ENCODE measurements around the gene ING5. TPM values are rescaled to one million over a fixed set of nuclear protein-coding genes. Genes with fewer than 3 reads are reported as not detected.

Gene ING5
- total and polyA plus RNA-seq, 2 donors, result 29.8 to 47.3 TPM

DNA sequence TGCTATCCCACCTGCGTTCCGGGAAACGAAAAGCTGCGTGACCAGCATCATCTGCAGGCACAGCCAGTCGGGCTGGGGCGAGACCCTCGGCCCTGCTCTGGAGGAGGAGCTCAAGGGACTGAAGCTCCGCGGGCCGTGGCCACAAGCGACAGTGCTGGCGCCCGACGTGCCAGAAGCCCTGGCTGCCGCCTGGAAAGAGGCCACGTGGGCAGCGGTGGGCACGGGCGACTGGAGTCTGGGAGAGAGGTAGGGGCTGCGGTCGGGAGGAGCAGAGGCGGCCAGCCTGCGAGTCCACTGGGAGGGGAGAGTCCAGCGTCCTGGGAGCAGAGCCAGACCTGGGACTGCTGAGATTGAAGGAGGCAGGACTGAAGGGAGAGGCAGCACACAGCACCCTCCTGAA lies 24.4 kb upstream of the ING5 start:
- peaks cover 76 to 83% of the 10 kb centered on the region in 2 donors for H3K36me3 ChIP-seq (ENCODE audit: control insufficient read depth in 2 of 2, insufficient read depth in 2 of 2, low read length in 1 of 2)
- 98% methylated on average over 24 of the region's 24 CpGs for WGBS
- DNase-seq (ENCODE audit: low read depth in 6 of 9, low spot score in 9 of 9), result no peak

GRCh38 chr2:241678307-241678706 lies 23.5 kb upstream of the ING5 start:
- Histone ChIP-seq H3K9me3 (ENCODE audit: control insufficient read depth in 2 of 2, insufficient read depth in 1 of 2, low read length in 1 of 2) (no peaks in the 10 kb centered on the region), H3K36me3 (ENCODE audit: control insufficient read depth in 2 of 2, insufficient read depth in 2 of 2, low read length in 1 of 2) (peaks cover 77 to 80% of the 10 kb centered on the region in 2 donors), H3K4me3 (ENCODE audit: low read length in 2 of 2) (no peak overlapping the region), H3K4me1 (ENCODE audit: control insufficient read depth in 2 of 2, insufficient read depth in 2 of 2, low read length in 2 of 2) (peaks cover 0 to 5% of the 10 kb centered on the region in 2 donors), H3K27me3 (ENCODE audit: control insufficient read depth in 2 of 2, insufficient read depth in 1 of 2, low read length in 1 of 2) (no peaks in the 10 kb centered on the region), H3K27ac (ENCODE audit: low read depth in 1 of 2, low read length in 1 of 2) (no peak overlapping the region)
- WGBS, result 97% methylated on average over 18 of the region's 18 CpGs
- DNase-seq (ENCODE audit: low read depth in 6 of 9, low spot score in 9 of 9), result no peak

More for the DNA sequence above, 24.4 kb upstream of the ING5 start:
- Histone ChIP-seq H3K4me1 (ENCODE audit: control insufficient read depth in 2 of 2, insufficient read depth in 2 of 2, low read length in 2 of 2) (peaks cover 0 to 5% of the 10 kb centered on the region in 2 donors), H3K9me3 (ENCODE audit: control insufficient read depth in 2 of 2, insufficient read depth in 1 of 2, low read length in 1 of 2) (no peaks in the 10 kb centered on the region), H3K27ac (ENCODE audit: low read depth in 1 of 2, low read length in 1 of 2) (no peak overlapping the region), H3K4me3 (ENCODE audit: low read length in 2 of 2) (no peak overlapping the region), H3K27me3 (ENCODE audit: control insufficient read depth in 2 of 2, insufficient read depth in 1 of 2, low read length in 1 of 2) (no peaks in the 10 kb centered on the region)

DNA sequence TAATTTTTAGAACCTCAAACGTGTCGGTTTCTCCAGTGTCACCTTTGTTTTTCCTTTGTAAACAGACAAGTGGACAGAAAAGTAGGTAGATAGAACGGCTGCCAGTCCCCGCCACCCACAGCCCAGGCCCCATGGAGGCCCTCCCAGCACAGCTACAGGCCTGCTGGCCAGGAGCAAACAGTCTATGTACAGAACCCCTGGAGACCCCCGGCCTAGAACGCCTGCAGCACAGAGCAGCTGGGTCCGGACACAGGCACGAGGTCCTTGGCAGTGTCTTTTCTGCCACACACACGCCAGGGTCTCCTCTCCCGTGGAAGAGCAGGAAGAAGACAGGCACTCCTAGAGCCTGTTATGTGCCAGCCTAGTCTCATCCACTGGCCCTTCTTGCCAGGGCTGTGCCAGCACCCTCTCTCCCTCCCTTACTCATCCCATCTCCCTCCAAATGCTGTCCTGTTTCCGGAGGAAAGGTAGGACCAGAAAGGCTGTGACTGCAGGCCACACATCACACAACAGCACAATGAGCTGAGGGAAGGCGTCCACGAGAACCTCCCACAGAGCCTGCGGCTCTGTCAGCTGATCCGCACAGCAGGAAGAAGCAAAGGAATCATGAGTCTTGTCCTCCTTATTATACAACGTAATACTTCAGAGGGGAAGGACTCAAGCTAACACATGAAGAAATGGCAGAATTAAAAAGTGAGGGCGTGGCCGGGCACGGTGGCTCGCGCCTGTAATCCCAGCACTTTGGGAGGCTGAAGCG lies 22.9 kb upstream of the ING5 start:
- no peaks in the 10 kb centered on the region for H3K27me3 ChIP-seq (ENCODE audit: control insufficient read depth in 2 of 2, insufficient read depth in 1 of 2, low read length in 1 of 2)
- H3K4me3 ChIP-seq (ENCODE audit: low read length in 2 of 2), result no peak overlapping the region
- H3K9me3 ChIP-seq (ENCODE audit: control insufficient read depth in 2 of 2, insufficient read depth in 1 of 2, low read length in 1 of 2), result no peaks in the 10 kb centered on the region
- H3K36me3 ChIP-seq (ENCODE audit: control insufficient read depth in 2 of 2, insufficient read depth in 2 of 2, low read length in 1 of 2), result peaks cover 76 to 81% of the 10 kb centered on the region in 2 donors
- DNase-seq (ENCODE audit: low read depth in 6 of 9, low spot score in 9 of 9), result no peak
- H3K27ac ChIP-seq (ENCODE audit: low read depth in 1 of 2, low read length in 1 of 2), result no peak overlapping the region
- 98% methylated on average over 22 of the region's 22 CpGs for WGBS
- peaks cover 0 to 3% of the 10 kb centered on the region in 2 donors for H3K4me1 ChIP-seq (ENCODE audit: control insufficient read depth in 2 of 2, insufficient read depth in 2 of 2, low read length in 2 of 2)

- Histone ChIP-seq H3K36me3 (ENCODE audit: control insufficient read depth in 2 of 2, insufficient read depth in 2 of 2, low read length in 1 of 2) (peaks cover 65 to 81% of the 10 kb centered on the region in 2 donors), H3K27ac (ENCODE audit: low read depth in 1 of 2, low read length in 1 of 2) (no peak overlapping the region), H3K9me3 (ENCODE audit: control insufficient read depth in 2 of 2, insufficient read depth in 1 of 2, low read length in 1 of 2) (no peaks in the 10 kb centered on the region), H3K4me1 (ENCODE audit: control insufficient read depth in 2 of 2, insufficient read depth in 2 of 2, low read length in 2 of 2) (no peaks in the 10 kb centered on the region), H3K27me3 (ENCODE audit: control insufficient read depth in 2 of 2, insufficient read depth in 1 of 2, low read length in 1 of 2) (no peaks in the 10 kb centered on the region), H3K4me3 (ENCODE audit: low read length in 2 of 2) (no peak overlapping the region)
- WGBS, result 97% methylated on average over 12 of the region's 12 CpGs
- DNase-seq (ENCODE audit: low read depth in 6 of 9, low spot score in 9 of 9), result no peak
Measured at GRCh38 chr2:241680044-241680443, 21.8 kb upstream of the ING5 start.

GRCh38 chr2:241680827-241681599 lies 20.8 kb upstream of the ING5 start:
- H3K9me3 ChIP-seq (ENCODE audit: control insufficient read depth in 2 of 2, insufficient read depth in 1 of 2, low read length in 1 of 2), result no peaks in the 10 kb centered on the region
- no peak overlapping the region for H3K4me3 ChIP-seq (ENCODE audit: low read length in 2 of 2)
- H3K36me3 ChIP-seq (ENCODE audit: control insufficient read depth in 2 of 2, insufficient read depth in 2 of 2, low read length in 1 of 2), result peaks cover 56 to 77% of the 10 kb centered on the region in 2 donors
- no peaks in the 10 kb centered on the region for H3K27me3 ChIP-seq (ENCODE audit: control insufficient read depth in 2 of 2, insufficient read depth in 1 of 2, low read length in 1 of 2)
- peaks cover 0 to 3% of the 10 kb centered on the region in 2 donors for H3K4me1 ChIP-seq (ENCODE audit: control insufficient read depth in 2 of 2, insufficient read depth in 2 of 2, low read length in 2 of 2)
- no peak for DNase-seq (ENCODE audit: low read depth in 6 of 9, low spot score in 9 of 9)
- H3K27ac ChIP-seq (ENCODE audit: low read depth in 1 of 2, low read length in 1 of 2), result no peak overlapping the region
- 97% methylated on average over 14 of the region's 14 CpGs for WGBS

DNA sequence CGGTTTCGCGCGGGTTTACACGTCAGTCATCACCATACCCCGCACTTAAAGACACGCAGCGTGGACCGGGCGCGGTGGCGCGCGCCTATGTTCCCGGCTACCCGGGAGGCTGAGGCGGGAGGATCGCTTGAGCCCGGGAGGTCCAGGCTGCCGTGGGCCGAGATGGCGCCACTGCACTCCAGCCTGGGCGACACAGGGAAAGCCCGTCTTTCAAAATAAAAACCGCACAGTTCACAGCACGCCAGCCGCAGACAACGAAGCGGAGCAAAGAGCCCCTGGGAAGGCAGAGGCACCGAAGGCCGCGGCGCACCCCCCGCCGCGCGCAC lies 15.6 kb upstream of the ING5 start:
- peak overlapping the region; percentile 68 to 77 for H3K27ac ChIP-seq (ENCODE audit: low read depth in 1 of 2, low read length in 1 of 2)

GRCh38 chr2:241686650-241687425 lies 15.0 kb upstream of the ING5 start, which contains the start of gene DTYMK:
Gene DTYMK (minus strand): TSS chr2:241686815. CDS start chr2:241686783, 32 bp downstream.
- H3K36me3 ChIP-seq (ENCODE audit: control insufficient read depth in 2 of 2, insufficient read depth in 2 of 2, low read length in 1 of 2), result peaks cover 20 to 44% of the 10 kb centered on the region in 2 donors
- DNase-seq (ENCODE audit: low read depth in 6 of 9, low spot score in 9 of 9), result peak; percentile 67 to 97 (median 93)
- peak within 1 kb of the TSS; percentile 91 to 93 for H3K4me3 ChIP-seq (ENCODE audit: low read length in 2 of 2)
- H3K9me3 ChIP-seq (ENCODE audit: control insufficient read depth in 2 of 2, insufficient read depth in 1 of 2, low read length in 1 of 2), result no peaks in the 10 kb centered on the region
- WGBS, result under 1% methylated on average over 102 of the region's 102 CpGs
- H3K4me1 ChIP-seq (ENCODE audit: control insufficient read depth in 2 of 2, insufficient read depth in 2 of 2, low read length in 2 of 2), result peaks cover 9 to 32% of the 10 kb centered on the region in 2 donors
- H3K27me3 ChIP-seq (ENCODE audit: control insufficient read depth in 2 of 2, insufficient read depth in 1 of 2, low read length in 1 of 2), result no peaks in the 10 kb centered on the region
- peak within 1 kb of the TSS; percentile 89 to 95 for H3K27ac ChIP-seq (ENCODE audit: low read depth in 1 of 2, low read length in 1 of 2)

More for the DNA sequence above, 15.6 kb upstream of the ING5 start:
- no peak for DNase-seq (ENCODE audit: low read depth in 6 of 9, low spot score in 9 of 9)
- Histone ChIP-seq H3K9me3 (ENCODE audit: control insufficient read depth in 2 of 2, insufficient read depth in 1 of 2, low read length in 1 of 2) (no peaks in the 10 kb centered on the region), H3K27me3 (ENCODE audit: control insufficient read depth in 2 of 2, insufficient read depth in 1 of 2, low read length in 1 of 2) (no peaks in the 10 kb centered on the region), H3K4me3 (ENCODE audit: low read length in 2 of 2) (peak overlapping the region; percentile 91 to 93), H3K36me3 (ENCODE audit: control insufficient read depth in 2 of 2, insufficient read depth in 2 of 2, low read length in 1 of 2) (peaks cover 20 to 44% of the 10 kb centered on the region in 2 donors), H3K4me1 (ENCODE audit: control insufficient read depth in 2 of 2, insufficient read depth in 2 of 2, low read length in 2 of 2) (peaks cover 9 to 32% of the 10 kb centered on the region in 2 donors)
- under 1% methylated on average over 37 of the region's 37 CpGs for WGBS

DNA sequence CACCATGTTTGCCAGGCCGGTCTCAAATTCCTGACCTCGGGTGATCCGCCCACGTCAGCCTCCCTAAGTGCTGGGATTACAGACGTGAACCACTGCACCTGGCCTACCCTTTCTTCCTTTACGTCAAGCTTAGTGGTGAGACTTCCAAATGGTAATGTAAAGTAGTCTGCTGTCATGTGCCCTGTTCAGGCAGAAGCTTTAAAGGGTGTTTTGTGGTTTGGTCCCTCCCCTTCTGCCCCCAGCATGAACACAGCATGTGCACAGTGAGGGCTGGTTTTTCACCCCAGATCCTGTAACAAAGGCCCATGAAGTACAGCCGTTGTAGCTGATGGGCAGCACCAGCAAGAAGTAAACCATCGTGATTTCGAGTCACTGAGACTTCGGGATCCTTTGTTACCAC lies 12.5 kb upstream of the ING5 start:
- no peaks in the 10 kb centered on the region for H3K27me3 ChIP-seq (ENCODE audit: control insufficient read depth in 2 of 2, insufficient read depth in 1 of 2, low read length in 1 of 2)
- peak overlapping the region; percentile 43 to 83 for H3K27ac ChIP-seq (ENCODE audit: low read depth in 1 of 2, low read length in 1 of 2)
- H3K4me1 ChIP-seq (ENCODE audit: control insufficient read depth in 2 of 2, insufficient read depth in 2 of 2, low read length in 2 of 2), result peaks cover 9 to 32% of the 10 kb centered on the region in 2 donors
- H3K9me3 ChIP-seq (ENCODE audit: control insufficient read depth in 2 of 2, insufficient read depth in 1 of 2, low read length in 1 of 2), result no peaks in the 10 kb centered on the region
- DNase-seq (ENCODE audit: low read depth in 6 of 9, low spot score in 9 of 9), result peak in 2 of 9 donors; percentile 54 to 62
- peaks cover 27 to 38% of the 10 kb centered on the region in 2 donors for H3K36me3 ChIP-seq (ENCODE audit: control insufficient read depth in 2 of 2, insufficient read depth in 2 of 2, low read length in 1 of 2)
- 55% methylated on average over 10 of the region's 10 CpGs for WGBS
- no peak overlapping the region for H3K4me3 ChIP-seq (ENCODE audit: low read length in 2 of 2)
